A549 (cell line): ENCODE results near the gene B3GALT6. TPM values are rescaled to one million over a fixed set of nuclear protein-coding genes. Genes with fewer than 3 reads are reported as not detected.

ENCODE experiments used
- ATAC-seq, 2 experiments: fragments of 200-7000 bp in 1 of 2; fragments of >200 bp in 1 of 2; cut with Nextera tagmentation in 1 of 2; cut with Tn5 transposase in 1 of 2; 3 replicates each; pipeline versions ENCODE4 v1.8.0 to v1.9.1; 2018 to 2020; ENCODE audit warnings: mild to moderate bottlenecking in 1 of 2, moderate library complexity in 1 of 2
- CTCF ChIA-PET: fragments of 300-600 bp; sonication (Branson Sonifier 250); formaldehyde crosslinking; extraction: SDS; loops from one replicate; lab custom pipeline; 2021; ENCODE audit warnings: antibody characterized with exemption, inconsistent platforms; lab: Yijun Ruan, JAX
- POLR2A ChIA-PET: fragments of 350-600 bp; formaldehyde crosslinking; extraction: SDS; loops from one replicate; lab custom pipeline; 2021; ENCODE audit warnings: antibody characterized with exemption, inconsistent platforms; lab: Yijun Ruan, JAX
- DNase-seq, 2 experiments: peaks; one replicate each; pipeline versions ENCODE4 v3.0.0 to v3.0.0-alpha.2; 2011 to 2016; ENCODE audit warnings: low read depth in 1 of 2, low spot score in 1 of 2
- FAIRE-seq: peaks from 2 replicates; lab custom pipeline; 2011; peaks lifted over from hg19 to GRCh38; lab: Jason Lieb, UNC
- H3K27ac ChIP-seq, 2 experiments: fragments of >200 bp; sonication (Bioruptor Twin); formaldehyde crosslinking; 3 replicates each; pipeline ENCODE4 v1.5.1; 2016 to 2017
- H3K4me1 ChIP-seq: fragments of >200 bp; sonication (Bioruptor Twin); formaldehyde crosslinking; 3 replicates; pipeline ENCODE4 v1.6.1; 2016
- H3K4me2 ChIP-seq: fragments of >200 bp; sonication (Bioruptor Twin); formaldehyde crosslinking; 3 replicates; pipeline ENCODE4 v1.6.1; 2016
- H3K4me3 ChIP-seq: fragments of >200 bp; sonication (Bioruptor Twin); formaldehyde crosslinking; 3 replicates; pipeline ENCODE4 v1.5.1; 2016
- H3K9me3 ChIP-seq: fragments of >200 bp; sonication (Bioruptor Twin); formaldehyde crosslinking; 3 replicates; pipeline ENCODE4 v1.6.1; 2016
- ATOH8 ChIP-seq: fragments of 250-450 bp; sonication (Bioruptor Pico); IDR thresholded peaks from 2 replicates; pipeline ENCODE4 v1.5.0; 2020; ENCODE audit warnings: low read depth, mild to moderate bottlenecking, moderate library complexity
- BCL3 ChIP-seq: fragments of >200 bp; sonication (Bioruptor Twin); formaldehyde crosslinking; IDR thresholded peaks from 3 replicates; pipeline ENCODE4 v1.6.1; 2016
- CBX2 ChIP-seq: fragments of 200-600 bp; sonication (generic); IDR thresholded peaks from 2 replicates; pipeline ENCODE4 v1.6.1; 2016; ENCODE audit warnings: low read depth, mild to moderate bottlenecking, borderline replicate concordance
- CBX8 ChIP-seq: fragments of 200-600 bp; sonication (generic); IDR thresholded peaks from 2 replicates; pipeline ENCODE4 v1.6.1; 2016
- CEBPB ChIP-seq, 2 experiments: fragments of >200 bp in 1 of 2; sonication (Bioruptor Twin) in 1 of 2; formaldehyde crosslinking in 1 of 2; IDR thresholded peaks; 2 replicates each; pipeline ENCODE4 v1.6.1; 2012 to 2016
- ELK1 ChIP-seq: fragments of 150-350 bp; IDR thresholded peaks from 2 replicates; pipeline ENCODE4 v1.6.1; 2014; ENCODE audit warnings: low read depth, mild to moderate bottlenecking, low read length
- EP300 ChIP-seq, 2 experiments: fragments of >200 bp; sonication (Bioruptor Twin); formaldehyde crosslinking; IDR thresholded peaks; 2 replicates in 1 of 2; 3 replicates in 1 of 2; pipeline ENCODE4 v1.6.1; 2016 to 2017
- FOSL2 ChIP-seq, 2 experiments: fragments of 450-650 bp in 1 of 2; fragments of >200 bp in 1 of 2; sonication (Bioruptor Twin) in 1 of 2; formaldehyde crosslinking; IDR thresholded peaks; 2 replicates each; pipeline versions ENCODE4 v1.5.0 to v1.6.1; 2016 to 2020; ENCODE audit warnings: mild to moderate bottlenecking in 1 of 2, moderate library complexity in 1 of 2
- HMGXB4 ChIP-seq: fragments of 250-450 bp; sonication (Bioruptor Pico); IDR thresholded peaks from 2 replicates; pipeline ENCODE4 v1.5.0; 2021; ENCODE audit warnings: mild to moderate bottlenecking, moderate library complexity, borderline replicate concordance
- HOXB13 ChIP-seq: fragments of 250-450 bp; sonication (Bioruptor Pico); IDR thresholded peaks from 2 replicates; pipeline ENCODE4 v1.5.0; 2020; ENCODE audit warnings: low read depth, mild to moderate bottlenecking, moderate library complexity
- HOXB5 ChIP-seq: fragments of 250-450 bp; sonication (Bioruptor Pico); IDR thresholded peaks from 2 replicates; pipeline ENCODE4 v1.5.0; 2020; ENCODE audit warnings: mild to moderate bottlenecking, moderate library complexity
- JUN ChIP-seq, 2 experiments: fragments of >200 bp; sonication (Bioruptor Twin); formaldehyde crosslinking; IDR thresholded peaks; 2 replicates in 1 of 2; 3 replicates in 1 of 2; pipeline ENCODE4 v1.6.1; 2016 to 2017
- KDM5A ChIP-seq: fragments of 200-600 bp; sonication (generic); IDR thresholded peaks from 2 replicates; pipeline ENCODE4 v1.6.1; 2016; ENCODE audit warnings: antibody characterized with exemption, mild to moderate bottlenecking
- MAX ChIP-seq: IDR thresholded peaks from 2 replicates; pipeline ENCODE4 v1.6.1; 2012
- MYC ChIP-seq: IDR thresholded peaks from 2 replicates; pipeline ENCODE4 v1.6.1; 2012; ENCODE audit warnings: mild to moderate bottlenecking, inconsistent platforms, low read length, improper control_type of control experiment, borderline replicate concordance
- NPAS2 ChIP-seq: fragments of 250-450 bp; sonication (Bioruptor Pico); IDR thresholded peaks from 2 replicates; pipeline ENCODE4 v1.8.0; 2022; ENCODE audit warnings: mild to moderate bottlenecking, moderate library complexity, borderline replicate concordance
- POLR2A ChIP-seq: IDR thresholded peaks from 2 replicates; pipeline ENCODE4 v1.6.1; 2012; ENCODE audit warnings: mild to moderate bottlenecking, low read length
- POLR2AphosphoS2 ChIP-seq: conservative IDR thresholded peaks from 2 replicates; pipeline ENCODE4 v1.6.1; 2012; ENCODE audit warnings: low read length, improper control_type of control experiment, inconsistent platforms
- REST ChIP-seq: fragments of 200-600 bp; sonication (generic); IDR thresholded peaks from 2 replicates; pipeline ENCODE4 v1.6.1; 2016; ENCODE audit warnings: antibody characterized with exemption, mild to moderate bottlenecking, moderate library complexity
- RFX5 ChIP-seq: fragments of 450-650 bp; IDR thresholded peaks from 2 replicates; pipeline ENCODE4 v1.7.1; 2014; ENCODE audit warnings: antibody characterized with exemption, mild to moderate bottlenecking, moderate library complexity
- SMC3 ChIP-seq: fragments of >200 bp; sonication (Bioruptor Twin); formaldehyde crosslinking; IDR thresholded peaks from 3 replicates; pipeline ENCODE4 v1.6.1; 2018; ENCODE audit warnings: inconsistent platforms
- TP53 ChIP-seq: fragments of 250-450 bp; sonication (Bioruptor Pico); IDR thresholded peaks from 2 replicates; pipeline ENCODE4 v1.5.0; 2021; ENCODE audit warnings: mild to moderate bottlenecking, moderate library complexity
- USF2 ChIP-seq: fragments of 450-650 bp; IDR thresholded peaks from 2 replicates; pipeline ENCODE4 v1.6.1; 2014; ENCODE audit warnings: antibody characterized with exemption
- ZSCAN20 ChIP-seq: fragments of 250-450 bp; sonication (Bioruptor Pico); IDR thresholded peaks from 2 replicates; pipeline ENCODE4 v1.8.0; 2022; ENCODE audit warnings: mild to moderate bottlenecking, moderate library complexity
- WGBS: methylation state at CpG from one replicate; pipeline ENCODE4 v1.1.6; 2017; ENCODE audit errors: missing lambda C conversion rate; 5-methylcytosine and 5-hydroxymethylcytosine counted together
- polyA minus RNA-seq: library from RNA; depleted of rRNA, polyadenylated mRNA; stranded (reverse); fragments of >200 nt; gene quantifications from 2 replicates; pipeline ENCODE4 v1.2.3, GENCODE V29; 2011; rRNA and poly(A)+ RNA removed
- polyA plus RNA-seq, 4 experiments: library from polyadenylated mRNA; depleted of rRNA in 3 of 4; stranded (reverse); fragments of >200 nt; fragmentation: RNase III in 1 of 4; extraction: RNeasy Plus Mini Kit Qiagen cat#74134 plus additional on column Dnase treatment in 1 of 4; gene quantifications; 2 replicates in 3 of 4; 3 replicates in 1 of 4; pipeline ENCODE4 v1.2.3, GENCODE V29; 2011 to 2017

The B3GALT6 gene
- polyA plus RNA-seq (2011; rRNA removed) (9.2 and 12.5 TPM in 2 replicates), polyA plus RNA-seq (2017; fragmentation: RNase III; extraction: RNeasy Plus Mini Kit Qiagen cat#74134 plus additional on column Dnase treatment) (11.5 to 12.9 TPM (median 12.1 TPM) in 3 replicates), polyA minus RNA-seq (7.0 and 7.3 TPM in 2 replicates)
- 13.7 and 20.0 TPM in 2 replicates for polyA plus RNA-seq (2012; cell fraction: cytosol; rRNA removed)
- polyA plus RNA-seq (2012; cell fraction: nucleus; rRNA removed) = 14.5 and 21.2 TPM in 2 replicates

- peak within 1 kb of the TSS; percentile 98 to 100 for H3K27ac ChIP-seq
- ATAC-seq (peak in 1 of 2 experiments; percentile 14; a peak in 2 of 6 replicates), FAIRE-seq (no peak), DNase-seq (no peak)
- no peaks in the 10 kb centered on the region for H3K9me3 ChIP-seq
- TF ChIP-seq FOSL2 (IDR thresholded peaks at IDR 0.05) (no peak), FOSL2 (CRISPR knock-in tag; IDR thresholded peaks at IDR 0.05) (no peak), JUN (IDR thresholded peaks at IDR 0.05) (peak in 1 of 2 experiments; percentile 67; a peak in 2 of 5 replicates), CBX8 (no peak), KDM5A (no peak), NPAS2 (CRISPR knock-in tag) (peak; percentile 68; the same call in 1 of the 2 replicates), POLR2A (peak; percentile 28; the same call in 1 of the 2 replicates), MAX (peak; percentile 83), HOXB5 (CRISPR knock-in tag) (peak; percentile 64; the same call in 1 of the 2 replicates), RFX5 (no peak), BCL3 (0 out of 3 replicates have a peak, but pooled peaks have one; percentile 43), REST (no peak), HOXB13 (0 out of 2 replicates have a peak, but pooled peaks have one; percentile 60), USF2 (no peak), CBX2 (no peak), ATOH8 (CRISPR knock-in tag) (0 out of 2 replicates have a peak, but pooled peaks have one; percentile 33)
- H3K4me1 ChIP-seq = peaks cover 24% of the 10 kb centered on the region
- ChIA-PET POLR2A (interaction anchor here (1.3 kb wide), 1 partner anchor 153 kb away, joined by 3 read pairs; no protein-coding TSS in a partner anchor), CTCF (interaction anchor here (2.4 kb wide), 1 partner anchor 110 kb away, joined by 17 read pairs; no protein-coding TSS in a partner anchor)
- H3K4me3 ChIP-seq = peak within 1 kb of the TSS; percentile 97
- peak within 1 kb of the TSS; percentile 98 for H3K4me2 ChIP-seq
- 68% methylated on average over 13 of the region's 100 CpGs for WGBS
Observed at GRCh38 chr1:1232208-1232795, at the start of gene B3GALT6. B3GALT6 (plus strand) TSS chr1:1232237; CDS start chr1:1232279, 42 bp downstream.

- Histone ChIP-seq H3K4me1 (no peaks in the 10 kb centered on the region), H3K27ac (no peak overlapping the region), H3K4me3 (no peak overlapping the region), H3K4me2 (no peak overlapping the region), H3K9me3 (no peaks in the 10 kb centered on the region)
- ChIA-PET POLR2A (no interaction called here), CTCF (no interaction called here)
- 89% methylated on average over 5 of the region's 39 CpGs for WGBS
- FAIRE-seq (no peak), ATAC-seq (no peak), DNase-seq (no peak)
- TF ChIP-seq EP300 (IDR thresholded peaks at IDR 0.05) (no peak), CEBPB (IDR thresholded peaks at IDR 0.05) (no peak), MYC (no peak), HMGXB4 (no peak), ZSCAN20 (no peak), ELK1 (no peak), SMC3 (no peak), TP53 (CRISPR knock-in tag) (no peak), POLR2AphosphoS2 (no peak), HOXB13 (no peak), HOXB5 (CRISPR knock-in tag) (no peak)
Observed at GRCh38 chr1:1182491-1183220, 49.4 kb upstream of the B3GALT6 start.
